GM19035 (cell line): ENCODE results near the gene USP36.

Experiments used
- ATAC-seq: cut with Tn5 transposase; IDR thresholded peaks from one replicate; pipeline ENCODE4 v1.9.1; 2021; ENCODE audit not compliant: unreplicated experiment

The USP36 gene

DNA sequence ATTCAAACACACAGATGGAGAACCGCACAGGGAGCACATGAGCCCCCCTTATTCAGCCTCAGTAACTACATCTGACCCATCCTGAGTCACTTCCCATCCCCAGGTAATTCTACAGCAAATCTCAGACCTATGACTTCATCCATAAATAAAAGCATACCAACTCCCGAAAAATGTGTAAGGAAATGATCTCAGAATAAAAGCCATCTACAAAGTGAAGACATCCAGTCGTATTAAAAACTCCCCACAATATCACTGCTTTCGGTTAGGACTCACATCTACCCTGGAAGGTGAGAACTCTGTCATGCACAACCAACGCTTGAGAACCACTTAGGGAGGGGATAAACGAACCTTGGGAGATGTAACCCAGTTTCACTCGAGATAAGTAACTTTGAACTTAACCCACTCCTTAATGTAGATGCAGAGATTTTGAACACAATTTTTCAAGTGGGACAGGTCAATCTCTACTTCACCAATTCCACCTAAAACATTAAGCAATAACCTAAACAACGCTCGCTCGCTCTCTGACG lies 1.3 kb downstream of the USP36 start:
- ATAC-seq: no peak

GRCh38 chr17:78838574-78839005 lies 2.0 kb downstream of the USP36 start:
- no peak for ATAC-seq

DNA sequence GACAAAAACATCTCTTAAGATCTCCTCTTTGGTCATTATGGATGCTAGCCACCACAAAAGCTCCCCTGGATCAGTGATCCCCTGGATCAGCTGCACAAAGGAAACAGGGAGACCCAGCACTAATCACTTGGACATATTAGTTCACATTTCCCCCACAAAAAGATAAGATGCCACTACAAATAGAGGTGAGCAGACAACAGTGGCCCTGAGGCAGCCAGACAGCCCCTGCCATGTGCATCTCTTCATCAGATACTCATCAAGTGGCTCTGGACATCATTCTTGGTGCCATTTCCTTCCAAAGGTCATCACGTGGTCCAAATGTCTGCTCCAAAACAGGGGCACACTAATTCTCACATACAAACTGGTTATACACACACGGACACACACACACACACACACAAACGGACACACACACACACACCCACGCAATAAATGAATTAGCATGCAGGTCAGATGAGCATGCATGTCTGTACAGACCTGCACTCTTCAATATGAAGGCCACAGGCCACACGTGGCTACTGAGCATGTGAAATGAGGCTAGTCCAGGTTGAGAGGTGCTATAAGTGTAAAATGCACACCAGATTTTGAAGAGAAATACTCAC lies 4.1 kb downstream of the USP36 start:
- no peak for ATAC-seq

DNA sequence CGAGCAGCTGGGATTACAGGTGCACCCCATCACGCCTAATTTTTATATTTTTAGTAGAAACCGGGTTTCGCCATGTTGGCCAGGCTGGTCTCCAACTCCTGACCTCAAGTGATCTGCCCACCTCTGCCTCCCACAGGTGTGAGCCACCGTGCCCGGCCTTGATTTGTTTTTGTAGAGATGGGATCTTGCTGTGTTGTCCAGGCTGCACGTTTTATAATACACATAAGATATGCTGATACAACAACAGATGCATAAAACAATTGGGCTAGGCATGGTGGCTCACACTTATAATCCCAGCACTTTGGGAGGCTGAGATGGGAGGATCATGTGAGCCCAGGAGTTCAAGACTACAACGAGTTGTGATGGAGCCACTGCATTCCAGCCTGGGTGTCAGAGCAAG lies 6.0 kb downstream of the USP36 start:
- ATAC-seq: no peak

DNA sequence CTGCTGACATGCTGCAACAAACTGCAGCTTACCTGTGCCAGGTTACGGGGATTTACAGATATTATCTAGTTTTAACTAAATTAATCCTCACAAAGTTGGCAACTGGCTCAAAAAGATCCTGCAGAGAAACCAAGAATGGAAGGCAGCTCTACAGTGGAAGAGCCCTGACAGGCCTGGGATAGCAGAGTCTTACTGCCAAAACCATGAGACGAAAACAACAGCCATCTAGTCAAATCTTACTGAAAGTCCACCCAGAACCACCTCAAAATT lies 8.1 kb downstream of the USP36 start:
- no peak for ATAC-seq

DNA sequence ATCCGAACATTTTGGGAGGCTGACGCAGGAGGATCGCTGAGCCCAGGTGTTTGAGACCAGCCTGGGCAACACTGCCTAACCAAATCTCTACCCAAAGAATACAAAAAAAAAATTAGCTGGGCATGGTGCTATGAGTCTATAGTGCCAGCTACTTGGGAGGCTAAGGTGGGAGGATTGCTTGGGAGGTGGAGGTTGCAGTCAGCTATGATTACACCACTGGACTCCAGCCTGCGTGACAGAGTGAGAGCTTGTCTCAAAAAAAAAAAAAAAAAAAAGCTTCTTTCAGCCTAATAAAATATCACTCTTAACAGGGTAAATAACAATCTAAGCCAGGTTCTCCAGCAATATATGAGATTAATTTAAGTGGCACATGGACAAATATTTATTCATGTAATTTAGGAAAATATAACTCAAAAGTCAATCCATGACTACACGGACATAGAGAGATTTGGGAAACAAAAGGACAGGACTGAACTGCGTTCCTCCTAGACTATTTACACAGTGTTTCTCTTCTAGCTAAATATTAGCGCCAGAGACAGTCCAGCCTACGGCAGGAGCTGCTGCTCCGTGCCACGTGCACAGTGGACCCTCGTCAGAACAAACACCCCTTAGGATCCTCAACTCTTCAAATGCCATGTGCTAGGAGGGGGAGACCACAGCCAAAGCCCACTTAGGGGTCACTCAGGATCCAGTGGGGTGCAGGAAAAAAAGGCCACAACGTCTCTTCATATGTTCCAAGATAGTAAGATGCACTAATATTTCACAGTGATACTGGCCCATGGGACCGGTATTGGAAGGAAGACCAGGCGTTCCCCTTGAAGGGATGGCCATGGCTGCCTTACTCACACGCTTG lies 8.7 kb downstream of the USP36 start:
- ATAC-seq: no peak

- ATAC-seq: no peak
Observed at GRCh38 chr17:78829477-78829876, 11.1 kb downstream of the USP36 start.

GRCh38 chr17:78828470-78829185 lies 12.0 kb downstream of the USP36 start:
- no peak for ATAC-seq

- ATAC-seq: no peak
Observed at GRCh38 chr17:78826836-78827509, 13.6 kb downstream of the USP36 start.

DNA sequence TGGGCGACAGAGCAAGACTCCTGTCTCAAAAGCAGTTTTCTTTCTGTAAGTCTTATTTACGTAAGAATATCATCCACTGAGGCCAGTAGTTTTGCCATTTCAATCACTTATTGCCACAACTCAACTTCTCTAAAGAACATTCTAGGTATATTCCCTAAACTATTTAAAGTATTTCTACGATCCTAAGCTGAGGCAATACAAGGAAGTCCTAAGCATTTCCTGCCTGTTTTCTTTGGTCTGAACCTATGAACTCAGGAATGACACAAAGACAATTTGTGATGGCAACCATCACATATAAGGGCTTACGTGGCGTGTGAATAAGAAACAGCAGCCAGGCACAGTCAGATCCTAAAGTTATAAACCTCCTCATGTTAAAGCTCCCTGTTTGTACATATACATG lies 14.2 kb downstream of the USP36 start:
- ATAC-seq: no peak

- ATAC-seq: no peak
Observed at GRCh38 chr17:78825696-78826095, 14.9 kb downstream of the USP36 start.

DNA sequence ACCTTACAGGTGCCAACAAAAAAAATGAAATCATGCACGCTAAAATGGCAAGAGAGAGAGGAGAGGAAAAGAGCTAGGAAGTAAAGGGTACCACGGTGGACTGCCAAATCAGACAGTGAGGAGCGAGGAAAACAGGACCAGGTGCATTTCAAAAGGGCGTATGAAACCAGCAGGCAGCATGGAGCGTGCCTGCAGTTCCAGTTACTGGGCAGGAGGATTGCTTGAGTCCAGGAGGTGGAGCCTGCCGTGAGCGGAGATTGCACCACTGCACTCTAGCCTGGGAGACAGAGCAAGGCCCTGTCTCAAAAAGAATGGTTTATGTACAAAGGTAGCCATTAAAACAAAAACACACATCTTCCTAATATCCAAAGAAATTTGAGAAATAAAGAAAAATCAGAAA lies 16.4 kb downstream of the USP36 start:
- ATAC-seq: no peak

DNA sequence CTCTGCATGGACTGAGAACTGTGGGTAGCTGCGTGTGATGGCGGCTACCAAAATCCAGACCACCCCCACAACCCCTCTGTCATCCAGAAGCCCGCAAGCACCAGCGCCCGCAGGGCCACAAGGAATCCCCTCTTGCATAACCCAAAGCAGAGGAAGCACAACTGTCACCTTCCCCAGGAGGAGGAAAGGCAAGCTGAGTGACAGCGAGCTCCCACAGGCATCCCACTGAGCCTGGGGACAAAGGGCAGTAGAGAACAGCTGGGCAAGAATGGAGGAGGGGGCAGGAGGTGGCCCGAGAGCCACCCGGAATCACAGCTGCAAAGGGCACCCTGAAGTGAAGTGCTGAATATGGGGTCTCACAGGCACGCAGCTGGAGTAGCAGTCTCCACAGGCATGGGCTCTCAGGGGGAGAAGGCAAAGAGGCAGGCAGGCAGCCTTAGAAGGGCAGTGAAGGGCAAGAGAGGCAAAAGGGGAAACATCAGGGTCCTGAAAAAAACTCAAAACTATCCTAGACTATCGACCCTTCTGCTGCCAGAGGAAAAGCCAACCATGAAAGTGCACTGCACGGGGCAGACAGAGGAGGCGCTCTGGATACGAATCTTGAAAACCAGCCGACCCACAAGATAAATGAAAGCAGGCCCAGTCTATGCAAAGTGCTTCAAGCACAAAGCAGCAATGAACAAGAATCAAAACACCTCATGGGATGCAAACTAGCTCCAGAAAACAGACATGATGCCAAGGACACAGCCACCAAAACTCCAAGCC lies 17.1 kb downstream of the USP36 start:
- ATAC-seq: no peak

- ATAC-seq: no peak
Observed at GRCh38 chr17:78822552-78822951, 18.1 kb downstream of the USP36 start.

DNA sequence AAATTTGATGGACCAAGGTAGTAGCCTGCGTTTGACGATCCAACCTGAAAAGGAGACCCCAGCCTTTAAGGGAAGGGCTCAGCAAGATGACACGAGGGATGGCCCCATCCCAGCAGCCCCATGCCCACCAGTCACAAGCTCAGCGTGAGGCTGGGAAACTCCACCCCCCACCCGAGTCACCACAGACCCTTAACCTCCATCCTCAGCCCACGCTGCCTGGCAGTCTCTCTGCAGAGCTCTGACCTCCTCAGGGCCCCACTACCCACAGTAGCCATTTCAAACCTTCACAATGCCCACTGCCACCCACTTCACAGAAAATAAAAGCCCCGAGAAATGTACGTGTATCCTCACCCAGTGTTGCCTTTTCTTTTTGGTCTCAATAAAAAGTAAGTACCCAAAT lies 18.7 kb downstream of the USP36 start:
- ATAC-seq: no peak

GRCh38 chr17:78820841-78821240 lies 19.8 kb downstream of the USP36 start:
- no peak for ATAC-seq

DNA sequence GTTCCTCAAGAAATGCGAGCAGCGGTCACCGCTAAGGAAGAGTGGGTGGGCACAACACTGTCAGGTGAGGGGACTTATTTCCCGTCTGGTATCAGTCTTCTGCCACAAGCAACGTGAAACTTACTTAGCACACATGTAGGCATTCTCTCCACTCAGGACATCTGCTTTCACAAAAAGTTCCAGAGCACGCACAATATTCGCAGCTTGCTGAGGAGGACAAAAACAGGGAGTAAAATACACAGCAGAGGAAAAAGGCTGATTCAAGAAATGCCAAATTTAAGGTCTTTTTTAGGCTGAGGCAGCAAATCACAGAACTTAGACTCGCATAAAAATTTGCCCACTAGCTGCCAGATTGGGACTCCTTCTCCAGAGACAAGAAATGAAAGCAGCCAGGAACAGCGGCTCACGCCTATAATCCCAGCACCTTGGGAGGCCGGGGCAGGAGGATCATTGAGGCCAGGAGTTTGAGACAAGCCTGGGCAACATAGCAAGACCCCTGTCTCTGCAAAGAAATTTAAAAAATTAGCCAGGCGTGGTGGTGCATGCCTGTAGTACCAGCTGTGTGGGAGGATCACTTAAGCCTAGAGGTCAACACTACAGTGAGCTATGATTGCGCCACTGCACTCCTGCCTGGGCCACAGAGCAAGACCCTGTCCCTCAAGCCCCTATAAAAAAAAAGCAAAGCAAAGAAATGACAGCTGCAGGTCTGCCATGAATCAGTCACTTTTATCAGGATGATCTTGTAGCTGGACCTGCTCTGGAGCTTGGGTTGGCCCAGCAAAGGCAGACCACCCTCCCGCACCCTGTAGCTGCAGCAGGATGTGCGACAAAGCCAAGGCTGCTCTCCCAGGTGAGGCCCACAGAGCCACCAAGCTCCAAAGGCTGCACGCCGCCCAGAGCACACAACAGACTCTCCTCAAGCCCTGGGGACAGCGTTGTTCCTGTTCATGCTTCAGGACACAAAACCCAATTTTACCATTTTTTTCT lies 20.5 kb downstream of the USP36 start:
- no peak for ATAC-seq

DNA sequence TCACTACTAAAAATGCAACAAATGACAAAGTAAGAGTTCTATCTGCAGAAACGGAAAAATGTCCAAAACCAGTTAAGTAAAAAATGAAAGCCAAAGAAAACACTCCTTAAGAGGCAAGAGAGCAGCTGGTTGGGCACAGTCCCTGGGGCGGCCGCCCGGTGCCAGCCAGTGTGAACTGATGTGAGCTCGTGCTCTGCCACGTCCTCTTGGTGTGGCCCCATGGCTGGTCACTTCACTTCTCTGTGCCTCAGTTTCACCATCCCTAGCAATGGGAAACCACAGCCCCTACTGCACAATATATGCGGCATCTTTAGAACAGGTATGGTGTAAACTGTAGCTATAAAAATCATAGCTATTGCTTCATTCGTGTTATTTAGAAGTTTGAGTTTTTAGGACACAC lies 21.2 kb downstream of the USP36 start:
- ATAC-seq: no peak

DNA sequence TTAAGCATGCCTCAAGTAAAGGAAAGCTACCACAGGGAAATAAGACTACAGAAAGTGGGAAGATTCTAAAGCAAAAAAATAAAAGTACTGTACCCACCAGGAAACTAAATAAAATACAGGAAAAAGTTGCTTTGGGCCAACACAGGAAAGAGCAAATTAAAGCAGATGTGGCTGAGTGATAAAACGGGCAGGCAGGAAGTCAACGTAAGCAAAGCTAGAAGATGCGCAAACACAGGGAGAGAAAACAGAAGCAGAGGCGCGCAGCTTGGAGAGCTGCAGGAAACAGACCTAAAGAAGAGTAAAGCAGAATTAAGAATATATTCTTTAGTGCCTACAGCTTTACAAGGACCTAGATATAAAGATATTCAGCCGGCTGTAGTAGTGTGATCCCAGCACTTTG lies 21.7 kb downstream of the USP36 start:
- ATAC-seq: no peak
